ENCODE data around the gene MEN1. TPM values are rescaled to one million over a fixed set of nuclear protein-coding genes. Genes with fewer than 3 reads are reported as not detected.
A peak's percentile ranks its signal among the peaks of the same experiment; 100 is the strongest.

Gene MEN1
- total RNA-seq, 4 donors from 2014 or later, result 3.8 to 26.2 (median 14.9) TPM

DNA sequence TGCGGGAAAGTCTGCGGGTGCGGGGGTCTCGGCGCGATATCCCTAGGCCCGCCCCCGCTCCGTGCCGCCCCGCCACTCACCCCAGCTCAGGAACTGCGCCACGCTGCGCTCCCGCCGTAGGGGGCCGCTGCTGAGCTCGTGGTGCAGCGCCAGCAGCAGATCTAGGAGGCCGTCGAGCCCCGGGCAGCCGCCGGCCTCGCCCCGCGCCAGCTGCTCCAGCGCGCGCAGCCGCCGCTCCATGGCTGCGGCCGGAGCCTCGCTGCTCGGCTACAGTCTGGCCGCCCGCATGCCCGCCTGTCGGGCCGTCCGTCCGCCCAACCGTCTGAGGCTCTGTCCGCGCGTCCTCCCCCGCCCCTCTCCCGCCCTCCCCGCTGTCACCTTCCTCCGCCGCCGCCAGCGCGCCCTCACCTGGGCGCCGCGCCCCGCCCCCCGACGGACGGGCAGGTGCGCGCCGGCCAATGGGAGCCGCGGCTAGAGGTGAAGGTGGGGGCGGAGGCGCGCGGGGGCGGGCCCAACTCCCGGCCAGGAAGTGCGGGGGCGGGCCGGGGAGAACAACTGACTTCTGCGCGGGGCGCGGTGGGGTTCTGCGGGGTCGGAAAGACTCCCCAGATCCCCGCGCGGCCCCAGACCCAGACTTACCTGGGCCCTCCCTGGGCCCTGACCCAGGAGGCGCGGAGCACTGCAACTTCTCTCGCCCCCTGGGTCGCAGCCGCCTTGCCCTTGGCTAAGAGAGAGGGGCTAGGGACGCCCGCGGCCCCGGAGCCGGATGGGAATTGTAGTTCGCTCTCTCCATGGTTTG is 34.2 kb upstream of the MEN1 start, which contains the start of gene CDC42BPG:
Gene CDC42BPG (minus strand): TSS at position 324 of the 799 bp plus-strand sequence. CDS start 84 bp downstream, at position 240.
- peak within 1 kb of the TSS; percentile 4 to 41 for H3K4me3 ChIP-seq
- H3K9me3 ChIP-seq, result no peaks in the 10 kb centered on the region
- peak in 1 of 2 donors; percentile 53 for DNase-seq
- no peak within 1 kb of the TSS for H3K27ac ChIP-seq
- H3K36me3 ChIP-seq, result no peaks in the 10 kb centered on the region
- no peaks in the 10 kb centered on the region for H3K27me3 ChIP-seq
- H3K4me1 ChIP-seq, result peaks cover 0 to 5% of the 10 kb centered on the region in 2 donors
- TF ChIP-seq POLR2A (IDR thresholded peaks at IDR 0.05), result no peak
- TF ChIP-seq, protein P1, sequence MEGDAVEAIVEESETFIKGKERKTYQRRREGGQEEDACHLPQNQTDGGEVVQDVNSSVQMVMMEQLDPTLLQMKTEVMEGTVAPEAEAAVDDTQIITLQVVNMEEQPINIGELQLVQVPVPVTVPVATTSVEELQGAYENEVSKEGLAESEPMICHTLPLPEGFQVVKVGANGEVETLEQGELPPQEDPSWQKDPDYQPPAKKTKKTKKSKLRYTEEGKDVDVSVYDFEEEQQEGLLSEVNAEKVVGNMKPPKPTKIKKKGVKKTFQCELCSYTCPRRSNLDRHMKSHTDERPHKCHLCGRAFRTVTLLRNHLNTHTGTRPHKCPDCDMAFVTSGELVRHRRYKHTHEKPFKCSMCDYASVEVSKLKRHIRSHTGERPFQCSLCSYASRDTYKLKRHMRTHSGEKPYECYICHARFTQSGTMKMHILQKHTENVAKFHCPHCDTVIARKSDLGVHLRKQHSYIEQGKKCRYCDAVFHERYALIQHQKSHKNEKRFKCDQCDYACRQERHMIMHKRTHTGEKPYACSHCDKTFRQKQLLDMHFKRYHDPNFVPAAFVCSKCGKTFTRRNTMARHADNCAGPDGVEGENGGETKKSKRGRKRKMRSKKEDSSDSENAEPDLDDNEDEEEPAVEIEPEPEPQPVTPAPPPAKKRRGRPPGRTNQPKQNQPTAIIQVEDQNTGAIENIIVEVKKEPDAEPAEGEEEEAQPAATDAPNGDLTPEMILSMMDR (IDR thresholded peaks at IDR 0.05), result peak; percentile 24 to 73 (median 58)
- intact Hi-C loops (cut with DNase I; ENCODE audit: low total_unique reads), result loop anchor here (2.0 kb wide), 1 partner anchor 44 kb away; no protein-coding TSS in a partner anchor

DNA sequence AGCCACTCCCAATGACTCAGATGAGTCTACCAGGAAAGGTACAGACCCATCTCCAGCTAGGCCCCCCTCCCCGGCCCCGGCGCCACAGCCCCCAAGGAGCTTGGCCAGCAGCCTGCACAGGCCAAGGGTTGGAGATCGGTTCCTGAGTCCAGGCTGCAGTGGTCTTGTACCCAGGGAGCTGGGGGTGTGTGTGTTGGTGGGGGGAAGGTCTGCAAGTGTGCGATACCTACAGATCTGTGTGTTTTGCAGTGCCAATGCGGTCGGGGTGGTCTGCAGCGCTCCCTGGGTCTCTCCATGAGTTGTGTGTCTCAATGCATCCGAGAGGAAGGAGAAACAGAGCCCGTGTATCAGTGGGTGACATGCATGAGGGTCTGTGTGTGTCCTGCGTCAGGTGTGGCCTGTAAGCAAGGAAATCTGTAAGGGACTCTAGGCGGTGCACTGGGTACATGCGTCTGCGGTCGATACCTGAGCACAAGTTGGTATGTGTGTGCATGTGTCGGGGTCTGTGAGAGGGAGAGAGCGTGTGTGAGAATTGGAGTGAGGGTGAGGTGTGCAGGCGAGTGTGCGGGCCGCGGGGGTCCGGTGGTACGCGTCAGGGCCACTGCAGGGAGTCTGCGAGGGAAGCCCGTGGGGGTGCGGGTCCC is 33.5 kb upstream of the MEN1 start:
- intact Hi-C loops (cut with DNase I; ENCODE audit: low total_unique reads), result loop anchor here (2.0 kb wide), 1 partner anchor 45 kb away; no protein-coding TSS in a partner anchor
- Histone ChIP-seq H3K36me3 (no peaks in the 10 kb centered on the region), H3K4me3 (peak overlapping the region in 1 of 2 donors; percentile 41), H3K9me3 (no peaks in the 10 kb centered on the region), H3K27me3 (no peaks in the 10 kb centered on the region), H3K4me1 (peaks cover 0 to 5% of the 10 kb centered on the region in 2 donors), H3K27ac (no peak overlapping the region)
- DNase-seq, result no peak
- TF ChIP-seq, protein P1 (IDR thresholded peaks at IDR 0.05), result no peak
- no peak for TF ChIP-seq POLR2A (IDR thresholded peaks at IDR 0.05)

DNA sequence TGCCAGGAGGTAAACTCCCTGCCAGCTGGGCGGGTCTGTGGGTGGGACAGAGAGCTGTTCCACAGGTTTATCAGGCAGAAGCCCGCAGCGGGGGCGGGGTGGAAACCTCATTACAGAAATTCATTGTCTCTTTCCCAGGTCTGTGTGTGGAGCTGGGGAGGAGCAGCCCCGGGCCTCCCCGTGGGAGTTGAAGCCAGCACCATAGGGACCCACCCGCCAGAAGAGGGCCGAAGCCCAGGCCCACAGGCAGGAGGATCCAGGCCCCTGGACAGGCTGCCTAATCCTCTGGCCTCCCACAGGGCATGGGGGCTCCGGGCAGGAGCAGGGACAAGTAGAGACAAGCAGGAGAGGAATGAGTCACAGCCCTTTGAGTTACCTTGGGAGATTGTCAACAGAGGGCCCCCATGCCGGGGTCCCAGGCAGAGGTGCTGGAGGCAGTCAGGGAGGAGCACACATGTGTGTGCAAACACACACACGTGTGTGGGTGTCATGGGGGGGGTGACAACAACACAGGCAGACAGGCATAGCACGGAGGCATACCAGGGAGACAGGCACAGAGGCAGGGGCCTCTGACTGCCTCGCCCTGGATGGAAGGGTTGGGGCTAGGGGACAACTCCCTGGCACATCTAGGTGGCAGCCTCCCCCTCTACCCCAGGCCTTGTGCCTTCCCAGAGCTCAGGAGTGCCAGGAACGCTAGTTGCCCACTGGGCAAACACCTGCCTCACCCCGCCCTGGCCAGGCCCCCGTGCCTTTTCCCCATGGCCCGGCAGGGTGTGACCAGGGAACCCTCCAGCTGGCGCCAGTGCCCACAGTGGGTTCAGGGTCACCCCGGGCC is 32.7 kb upstream of the MEN1 start:
- Histone ChIP-seq H3K4me3 (no peak overlapping the region), H3K36me3 (no peaks in the 10 kb centered on the region), H3K9me3 (no peaks in the 10 kb centered on the region), H3K27me3 (no peaks in the 10 kb centered on the region), H3K27ac (no peak overlapping the region), H3K4me1 (peaks cover 0 to 5% of the 10 kb centered on the region in 2 donors)
- DNase-seq, result no peak
- intact Hi-C loops (cut with DNase I; ENCODE audit: low total_unique reads), result no loop called here
- no peak for TF ChIP-seq POLR2A (IDR thresholded peaks at IDR 0.05)
- TF ChIP-seq, protein P1 (IDR thresholded peaks at IDR 0.05), result no peak

DNA sequence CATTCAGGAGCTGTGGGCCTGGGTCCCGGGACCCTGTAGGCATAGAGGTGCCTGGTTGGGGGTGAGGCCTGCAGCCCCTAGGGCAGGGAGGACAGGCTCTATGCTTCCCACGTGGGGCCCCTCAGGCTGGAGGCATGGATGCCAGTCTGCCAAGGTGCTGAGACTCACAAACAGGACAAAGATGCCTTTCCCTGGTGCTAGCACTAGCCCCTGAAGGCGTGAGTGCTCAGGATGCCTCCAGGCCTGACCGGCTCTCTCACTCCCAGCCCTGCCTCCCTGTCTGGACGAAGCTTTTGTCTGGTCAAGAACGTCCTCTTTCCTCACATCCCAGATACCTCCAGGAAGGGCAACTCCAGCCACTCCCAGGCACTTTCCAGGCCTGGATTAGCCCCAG is 32.0 kb upstream of the MEN1 start:
- H3K27ac ChIP-seq, result no peak overlapping the region
- H3K4me1 ChIP-seq, result peaks cover 0 to 5% of the 10 kb centered on the region in 2 donors
- TF ChIP-seq POLR2A (IDR thresholded peaks at IDR 0.05), result no peak
- TF ChIP-seq, protein P1 (IDR thresholded peaks at IDR 0.05), result no peak
- H3K9me3 ChIP-seq, result no peaks in the 10 kb centered on the region
- no peak for DNase-seq
- H3K36me3 ChIP-seq, result no peaks in the 10 kb centered on the region
- no peak overlapping the region for H3K4me3 ChIP-seq
- H3K27me3 ChIP-seq, result no peaks in the 10 kb centered on the region
- intact Hi-C loops (cut with DNase I; ENCODE audit: low total_unique reads), result no loop called here
